AG09319 (cell line): ENCODE measurements around the gene CACFD1.

Experiments used
- DNase-seq: peaks from one replicate; pipeline ENCODE4 v3.0.0-alpha.2; 2010; ENCODE audit warnings: low read depth; ENCODE audit errors: extremely low read depth
- CTCF ChIP-seq: IDR thresholded peaks from 2 replicates; pipeline ENCODE4 v1.5.1; 2011; ENCODE audit warnings: low read depth, mild to moderate bottlenecking, inconsistent platforms, low read length, moderate library complexity

CACFD1 gene

GRCh38 chr9:133423216-133423615 lies 36.6 kb upstream of the CACFD1 start:
- no peak for TF ChIP-seq CTCF
- peak; percentile 7 for DNase-seq

- DNase-seq = no peak
- TF ChIP-seq CTCF = no peak
These were observed 35.6 kb upstream of the CACFD1 start for GRCh38 chr9:133424187-133424586.

- no peak for DNase-seq
- no peak for TF ChIP-seq CTCF
These were observed 34.6 kb upstream of the CACFD1 start for GRCh38 chr9:133425049-133425632.

- no peak for TF ChIP-seq CTCF
- no peak for DNase-seq
These were observed 33.8 kb upstream of the CACFD1 start for GRCh38 chr9:133426011-133426410.

- DNase-seq = no peak
- no peak for TF ChIP-seq CTCF
These were observed 32.0 kb upstream of the CACFD1 start for GRCh38 chr9:133427658-133428348.

GRCh38 chr9:133428617-133429101 lies 31.1 kb upstream of the CACFD1 start:
- TF ChIP-seq CTCF = no peak
- no peak for DNase-seq

- no peak for TF ChIP-seq CTCF
- no peak for DNase-seq
These were observed 30.6 kb upstream of the CACFD1 start for GRCh38 chr9:133429214-133429613.
